Measurements from ENCODE around the gene CELF1.

Gene CELF1

GRCh38 chr11:47443028-47443700, 109.8 kb downstream of the CELF1 start:
- no peak for DNase-seq

- no peak for DNase-seq
Observed at GRCh38 chr11:47442514-47442913, 110.4 kb downstream of the CELF1 start.

- DNase-seq: no peak
Observed at GRCh38 chr11:47441421-47441820, 111.5 kb downstream of the CELF1 start.

- no peak for DNase-seq
Observed at GRCh38 chr11:47440054-47440476, 112.9 kb downstream of the CELF1 start.

GRCh38 chr11:47438721-47439120, 114.2 kb downstream of the CELF1 start:
- DNase-seq: no peak

- DNase-seq: no peak
Observed at GRCh38 chr11:47437746-47438418, 115.0 kb downstream of the CELF1 start.

- DNase-seq: no peak
Observed at GRCh38 chr11:47437218-47437745, 115.7 kb downstream of the CELF1 start.

- DNase-seq: no peak
Observed at GRCh38 chr11:47436726-47437125, 116.2 kb downstream of the CELF1 start.

- DNase-seq: no peak
Observed at GRCh38 chr11:47435687-47436086, 117.2 kb downstream of the CELF1 start.

GRCh38 chr11:47434011-47434786, 118.7 kb downstream of the CELF1 start:
- DNase-seq: no peak

- DNase-seq: no peak
Observed at GRCh38 chr11:47433157-47433556, 119.8 kb downstream of the CELF1 start.

GRCh38 chr11:47431356-47432083, 121.4 kb downstream of the CELF1 start:
- DNase-seq: no peak

- DNase-seq: no peak
Observed at GRCh38 chr11:47430524-47430923, 122.4 kb downstream of the CELF1 start.

- peak; percentile 99 to 100 for DNase-seq
Observed at GRCh38 chr11:47426062-47426956, 126.6 kb downstream of the CELF1 start, which contains the start of gene PSMC3. Gene PSMC3, minus strand, starts transcription at chr11:47426439. Its CDS starts 160 bp downstream, at chr11:47426279.

- no peak for DNase-seq
Observed at GRCh38 chr11:47425611-47426010, 127.3 kb downstream of the CELF1 start.

GRCh38 chr11:47418454-47419259, 134.3 kb downstream of the CELF1 start:
- peak in 1 of 2 donors; percentile 18 for DNase-seq

GRCh38 chr11:47417712-47418111, 135.2 kb downstream of the CELF1 start:
- DNase-seq: no peak

GRCh38 chr11:47415949-47416472, 136.9 kb downstream of the CELF1 start:
- DNase-seq: no peak
